GM10248 (cell line): Measurements from ENCODE around the gene ENAH.

Experiments
- CTCF ChIA-PET: fragments of 300-600 bp; sonication (Branson Sonifier 250); formaldehyde crosslinking; extraction: SDS; loops from one replicate; lab custom pipeline; 2021; ENCODE audit warnings: antibody characterized with exemption; lab: Yijun Ruan, JAX
- POLR2A ChIA-PET: fragments of 350-650 bp; sonication (Branson Sonifier 250); formaldehyde crosslinking; extraction: SDS; loops from one replicate; lab custom pipeline; 2020; ENCODE audit warnings: antibody characterized with exemption; lab: Yijun Ruan, JAX
- DNase-seq: peaks from one replicate; pipeline ENCODE4 v3.0.0; 2012; ENCODE audit errors: extremely low spot score
- TF ChIP-seq, protein P1 (sequence below): IDR thresholded peaks from 2 replicates; pipeline ENCODE4 v1.5.1; 2012; ENCODE audit warnings: mild to moderate bottlenecking, low read depth; ENCODE audit errors: extremely low read depth, missing control alignments, control extremely low read depth

ENAH gene

GRCh38 chr1:225592362-225593025, 60.4 kb downstream of the ENAH start:
- TF ChIP-seq, protein P1, sequence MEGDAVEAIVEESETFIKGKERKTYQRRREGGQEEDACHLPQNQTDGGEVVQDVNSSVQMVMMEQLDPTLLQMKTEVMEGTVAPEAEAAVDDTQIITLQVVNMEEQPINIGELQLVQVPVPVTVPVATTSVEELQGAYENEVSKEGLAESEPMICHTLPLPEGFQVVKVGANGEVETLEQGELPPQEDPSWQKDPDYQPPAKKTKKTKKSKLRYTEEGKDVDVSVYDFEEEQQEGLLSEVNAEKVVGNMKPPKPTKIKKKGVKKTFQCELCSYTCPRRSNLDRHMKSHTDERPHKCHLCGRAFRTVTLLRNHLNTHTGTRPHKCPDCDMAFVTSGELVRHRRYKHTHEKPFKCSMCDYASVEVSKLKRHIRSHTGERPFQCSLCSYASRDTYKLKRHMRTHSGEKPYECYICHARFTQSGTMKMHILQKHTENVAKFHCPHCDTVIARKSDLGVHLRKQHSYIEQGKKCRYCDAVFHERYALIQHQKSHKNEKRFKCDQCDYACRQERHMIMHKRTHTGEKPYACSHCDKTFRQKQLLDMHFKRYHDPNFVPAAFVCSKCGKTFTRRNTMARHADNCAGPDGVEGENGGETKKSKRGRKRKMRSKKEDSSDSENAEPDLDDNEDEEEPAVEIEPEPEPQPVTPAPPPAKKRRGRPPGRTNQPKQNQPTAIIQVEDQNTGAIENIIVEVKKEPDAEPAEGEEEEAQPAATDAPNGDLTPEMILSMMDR, result no peak
- ChIA-PET CTCF (no interaction called here), POLR2A (no interaction called here)
- DNase-seq, result no peak

- ChIA-PET CTCF (no interaction called here), POLR2A (no interaction called here)
- no peak for DNase-seq
- TF ChIP-seq, protein P1, result no peak
Measured at GRCh38 chr1:225587310-225587709, 65.6 kb downstream of the ENAH start.

GRCh38 chr1:225581186-225581585, 71.7 kb downstream of the ENAH start:
- CTCF ChIA-PET, result no interaction called here
- POLR2A ChIA-PET, result no interaction called here
- TF ChIP-seq, protein P1, result no peak
- DNase-seq, result no peak

- no peak for DNase-seq
- TF ChIP-seq, protein P1, result no peak
- POLR2A ChIA-PET, result no interaction called here
- CTCF ChIA-PET, result interaction anchor here (0.9 to 1.5 kb wide), 2 partner anchors 20 to 24 kb away, joined by 3 to 4 read pairs; no protein-coding TSS in a partner anchor
Measured at GRCh38 chr1:225580238-225581099, 72.5 kb downstream of the ENAH start.

DNA sequence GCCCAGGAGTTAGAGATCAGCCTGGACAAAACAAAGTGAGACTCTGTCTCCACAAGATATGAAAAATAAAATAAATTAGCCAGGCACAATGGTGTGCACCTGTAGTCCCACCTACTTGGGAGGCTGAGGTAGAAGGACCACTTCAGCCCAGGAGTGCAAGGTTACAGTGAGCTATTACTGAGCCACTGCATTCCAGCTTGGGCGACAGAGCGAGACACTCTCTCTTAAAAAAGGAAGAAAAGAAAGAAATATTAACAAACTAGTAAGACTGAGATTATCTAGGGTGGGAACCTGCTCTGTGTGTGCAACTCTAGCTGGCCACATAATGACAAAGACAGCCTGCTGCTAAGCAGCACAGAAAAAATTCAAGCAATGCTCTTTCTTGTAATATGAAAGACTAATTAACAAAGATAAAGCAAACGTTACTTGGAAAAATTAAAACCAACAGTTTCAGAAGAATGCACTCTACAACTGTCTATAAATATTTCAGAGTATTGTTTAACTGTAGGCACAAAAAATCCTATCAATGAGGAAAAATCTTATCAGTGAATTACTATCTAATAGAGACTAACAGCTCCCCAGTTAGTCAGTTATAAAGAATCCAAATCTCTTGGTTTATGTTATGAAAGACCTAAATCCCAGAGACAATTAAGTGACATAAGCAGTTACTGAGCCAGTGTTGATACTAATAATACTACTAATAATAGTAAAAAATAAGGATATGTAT, 74.5 kb downstream of the ENAH start:
- no peak for DNase-seq
- POLR2A ChIA-PET, result no interaction called here
- CTCF ChIA-PET, result interaction anchor here (1.4 kb wide), 1 partner anchor 19 kb away, joined by 3 read pairs; no protein-coding TSS in a partner anchor

GRCh38 chr1:225577241-225577640, 75.7 kb downstream of the ENAH start:
- ChIA-PET CTCF (interaction anchor here (1.1 kb wide), 1 partner anchor 18 kb away, joined by 3 read pairs; no protein-coding TSS in a partner anchor), POLR2A (no interaction called here)
- TF ChIP-seq, protein P1, result no peak
- no peak for DNase-seq

More for the DNA sequence above, 74.5 kb downstream of the ENAH start:
- TF ChIP-seq, protein P1, result no peak
